HCT116 (cell line): ENCODE results near the gene TRERF1.

ENCODE experiments used
- ELF1 ChIP-seq: IDR thresholded peaks from 2 replicates; pipeline ENCODE4 v1.6.1; 2012; ENCODE audit warnings: low read depth, borderline replicate concordance
- EZH2 ChIP-seq: fragments of 200-600 bp; sonication (generic); IDR thresholded peaks from 2 replicates; pipeline ENCODE4 v1.6.1; 2017; ENCODE audit warnings: antibody characterized with exemption, mixed run types
- FOSL1 ChIP-seq: IDR thresholded peaks from 2 replicates; pipeline ENCODE4 v1.6.1; 2012; ENCODE audit warnings: low read depth
- POLR2AphosphoS5 ChIP-seq: IDR thresholded peaks from 2 replicates; pipeline ENCODE4 v1.6.1; 2011; ENCODE audit warnings: mild to moderate bottlenecking, low read depth, low read length, moderate library complexity
- RAD21 ChIP-seq: IDR thresholded peaks from 2 replicates; pipeline ENCODE4 v1.6.1; 2012; ENCODE audit warnings: low read depth, mild to moderate bottlenecking
- ZNF274 ChIP-seq: fragments of 200-500 bp; sonication (Bioruptor generic); IDR thresholded peaks from 2 replicates; pipeline ENCODE4 v1.6.1; 2014; ENCODE audit warnings: mild to moderate bottlenecking, low read depth, low read length, inconsistent platforms
- TF ChIP-seq, protein P1 (sequence below), 3 experiments: fragments of 200-600 bp in 1 of 3; sonication (generic) in 1 of 3; IDR thresholded peaks in 2 of 3; conservative IDR thresholded peaks in 1 of 3; 2 replicates each; pipeline ENCODE4 v1.5.1; 2012 to 2017; ENCODE audit warnings: low read depth in 2 of 3, low read length in 2 of 3, antibody characterized with exemption in 1 of 3, borderline replicate concordance in 1 of 3, control low read depth in 1 of 3, mild to moderate bottlenecking in 1 of 3, mixed read lengths in 1 of 3, mixed run types in 1 of 3, moderate library complexity in 1 of 3; ENCODE audit not compliant: insufficient read depth in 1 of 3
- TF ChIP-seq, protein P2 (sequence below): IDR thresholded peaks from 2 replicates; pipeline ENCODE4 v1.6.1; 2012; ENCODE audit warnings: low read depth
- TF ChIP-seq, protein P3 (sequence below): IDR thresholded peaks from 2 replicates; pipeline ENCODE4 v1.6.1; 2012

DNA sequence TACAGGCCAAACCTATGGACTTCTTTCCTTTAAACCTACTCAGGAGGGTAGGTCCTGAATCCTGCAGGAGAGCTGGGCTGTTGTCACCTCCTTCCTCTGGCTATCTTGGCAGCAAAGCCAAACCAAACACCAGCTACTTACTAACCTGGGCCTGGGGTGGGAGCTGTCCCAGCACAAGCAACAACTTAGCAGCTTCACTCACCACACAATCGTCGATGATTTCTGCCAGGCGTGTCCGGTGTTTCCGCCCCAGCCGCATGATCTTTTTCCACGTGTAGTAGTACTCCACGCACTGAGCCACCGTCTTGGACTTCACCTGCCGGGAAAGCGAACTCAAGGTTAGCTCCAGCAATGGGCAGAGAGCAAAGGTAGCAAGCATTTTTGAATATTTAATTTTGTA, 208.7 kb downstream of the TRERF1 start:
- TF ChIP-seq FOSL1 (no peak), POLR2AphosphoS5 (no peak), ZNF274 (no peak), EZH2 (no peak), ELF1 (no peak), RAD21 (no peak)
- TF ChIP-seq, protein P1, sequence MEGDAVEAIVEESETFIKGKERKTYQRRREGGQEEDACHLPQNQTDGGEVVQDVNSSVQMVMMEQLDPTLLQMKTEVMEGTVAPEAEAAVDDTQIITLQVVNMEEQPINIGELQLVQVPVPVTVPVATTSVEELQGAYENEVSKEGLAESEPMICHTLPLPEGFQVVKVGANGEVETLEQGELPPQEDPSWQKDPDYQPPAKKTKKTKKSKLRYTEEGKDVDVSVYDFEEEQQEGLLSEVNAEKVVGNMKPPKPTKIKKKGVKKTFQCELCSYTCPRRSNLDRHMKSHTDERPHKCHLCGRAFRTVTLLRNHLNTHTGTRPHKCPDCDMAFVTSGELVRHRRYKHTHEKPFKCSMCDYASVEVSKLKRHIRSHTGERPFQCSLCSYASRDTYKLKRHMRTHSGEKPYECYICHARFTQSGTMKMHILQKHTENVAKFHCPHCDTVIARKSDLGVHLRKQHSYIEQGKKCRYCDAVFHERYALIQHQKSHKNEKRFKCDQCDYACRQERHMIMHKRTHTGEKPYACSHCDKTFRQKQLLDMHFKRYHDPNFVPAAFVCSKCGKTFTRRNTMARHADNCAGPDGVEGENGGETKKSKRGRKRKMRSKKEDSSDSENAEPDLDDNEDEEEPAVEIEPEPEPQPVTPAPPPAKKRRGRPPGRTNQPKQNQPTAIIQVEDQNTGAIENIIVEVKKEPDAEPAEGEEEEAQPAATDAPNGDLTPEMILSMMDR (IDR thresholded peaks at IDR 0.05 in 2 of 3, conservative IDR thresholded peaks at IDR 0.05 in 1 of 3; ENCODE audit: borderline replicate concordance in 1 of 3, insufficient read depth in 1 of 3, low read depth in 2 of 3, low read length in 2 of 3): no peak
- TF ChIP-seq, protein P2, sequence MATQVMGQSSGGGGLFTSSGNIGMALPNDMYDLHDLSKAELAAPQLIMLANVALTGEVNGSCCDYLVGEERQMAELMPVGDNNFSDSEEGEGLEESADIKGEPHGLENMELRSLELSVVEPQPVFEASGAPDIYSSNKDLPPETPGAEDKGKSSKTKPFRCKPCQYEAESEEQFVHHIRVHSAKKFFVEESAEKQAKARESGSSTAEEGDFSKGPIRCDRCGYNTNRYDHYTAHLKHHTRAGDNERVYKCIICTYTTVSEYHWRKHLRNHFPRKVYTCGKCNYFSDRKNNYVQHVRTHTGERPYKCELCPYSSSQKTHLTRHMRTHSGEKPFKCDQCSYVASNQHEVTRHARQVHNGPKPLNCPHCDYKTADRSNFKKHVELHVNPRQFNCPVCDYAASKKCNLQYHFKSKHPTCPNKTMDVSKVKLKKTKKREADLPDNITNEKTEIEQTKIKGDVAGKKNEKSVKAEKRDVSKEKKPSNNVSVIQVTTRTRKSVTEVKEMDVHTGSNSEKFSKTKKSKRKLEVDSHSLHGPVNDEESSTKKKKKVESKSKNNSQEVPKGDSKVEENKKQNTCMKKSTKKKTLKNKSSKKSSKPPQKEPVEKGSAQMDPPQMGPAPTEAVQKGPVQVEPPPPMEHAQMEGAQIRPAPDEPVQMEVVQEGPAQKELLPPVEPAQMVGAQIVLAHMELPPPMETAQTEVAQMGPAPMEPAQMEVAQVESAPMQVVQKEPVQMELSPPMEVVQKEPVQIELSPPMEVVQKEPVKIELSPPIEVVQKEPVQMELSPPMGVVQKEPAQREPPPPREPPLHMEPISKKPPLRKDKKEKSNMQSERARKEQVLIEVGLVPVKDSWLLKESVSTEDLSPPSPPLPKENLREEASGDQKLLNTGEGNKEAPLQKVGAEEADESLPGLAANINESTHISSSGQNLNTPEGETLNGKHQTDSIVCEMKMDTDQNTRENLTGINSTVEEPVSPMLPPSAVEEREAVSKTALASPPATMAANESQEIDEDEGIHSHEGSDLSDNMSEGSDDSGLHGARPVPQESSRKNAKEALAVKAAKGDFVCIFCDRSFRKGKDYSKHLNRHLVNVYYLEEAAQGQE: no peak
- TF ChIP-seq, protein P3, sequence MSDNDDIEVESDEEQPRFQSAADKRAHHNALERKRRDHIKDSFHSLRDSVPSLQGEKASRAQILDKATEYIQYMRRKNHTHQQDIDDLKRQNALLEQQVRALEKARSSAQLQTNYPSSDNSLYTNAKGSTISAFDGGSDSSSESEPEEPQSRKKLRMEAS: no peak
